Right lobe of liver (tissue), 4 donors: ENCODE data around the gene C5orf46.

Experiments used
- CTCF ChIP-seq, 4 donors: fragments of 200-600 bp in 3 of 4; fragments of 450-650 bp in 1 of 4; IDR thresholded peaks; one replicate each; pipeline versions ENCODE4 v1.5.1 to v1.8.0; 2016 to 2022; ENCODE audit warnings: antibody characterized with exemption in 4 of 4, mild to moderate bottlenecking in 2 of 4
- POLR2A ChIP-seq: fragments of 450-650 bp; IDR thresholded peaks from one replicate; pipeline ENCODE4 v1.6.1; 2017; ENCODE audit warnings: antibody characterized with exemption, mild to moderate bottlenecking
- donor health status: DM: no; HTN: no; CAD: no.
- donor health status: DM: no; HTN: no; CAD: no.
- donor health status: DM: no; HTN: yes; CAD: no.

- TF ChIP-seq POLR2A (no peak), CTCF (IDR thresholded peaks at IDR 0.05) (no peak)
These were observed 4.7 kb downstream of the C5orf46 start for GRCh38 chr5:147901599-147902039.
